Measurements from ENCODE around the gene SULT1A3. TPM values are rescaled to one million over a fixed set of nuclear protein-coding genes. Genes with fewer than 3 reads are reported as not detected.
"Not testable (repeated sequence)": the region's sequence is repeated elsewhere in the genome, so short reads cannot be mapped to it uniquely, and the experiment has no call there.

SULT1A3 gene
- 10 to 100 TPM; 72.3 to 92.6 TPM for total RNA-seq
- long read RNA-seq, transcript SULT1A3-201 (8 exons, 1,097 nt), result major isoform, 28 of 32 reads
- long read RNA-seq, partial matches to known transcripts, result 0 of 32 reads
- long read RNA-seq, other reads (novel, unspliced or antisense), result 3 of 32 reads

DNA sequence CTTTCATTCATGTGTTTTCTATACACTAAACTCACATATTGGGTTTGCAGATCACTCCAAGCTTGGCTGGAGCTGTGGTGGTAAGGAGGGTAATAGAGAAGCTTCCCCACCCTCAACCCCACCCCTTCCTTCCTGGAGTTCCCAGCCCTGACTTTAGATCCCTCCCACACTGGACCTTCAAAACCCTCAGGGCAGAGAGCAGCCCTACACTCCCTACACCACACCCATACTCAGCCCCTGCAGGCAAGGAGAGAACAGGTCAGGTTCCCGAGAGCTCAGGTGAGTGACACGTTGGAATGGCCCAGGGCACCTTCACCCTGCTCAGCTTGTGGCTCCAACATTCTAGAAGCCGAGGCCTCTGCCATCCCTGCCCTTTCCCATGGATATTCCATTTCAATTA, at the start of gene SULT1A3:
TSS of gene SULT1A3 (plus strand) at position 207 of the 400 bp plus-strand sequence. CDS start 1,474 bp downstream, outside the sequence.
- DNase-seq; intact Hi-C loops (cut with DNase I, micrococcal nuclease): not testable (repeated sequence)
- ATAC-seq, result peak; percentile 73

DNA sequence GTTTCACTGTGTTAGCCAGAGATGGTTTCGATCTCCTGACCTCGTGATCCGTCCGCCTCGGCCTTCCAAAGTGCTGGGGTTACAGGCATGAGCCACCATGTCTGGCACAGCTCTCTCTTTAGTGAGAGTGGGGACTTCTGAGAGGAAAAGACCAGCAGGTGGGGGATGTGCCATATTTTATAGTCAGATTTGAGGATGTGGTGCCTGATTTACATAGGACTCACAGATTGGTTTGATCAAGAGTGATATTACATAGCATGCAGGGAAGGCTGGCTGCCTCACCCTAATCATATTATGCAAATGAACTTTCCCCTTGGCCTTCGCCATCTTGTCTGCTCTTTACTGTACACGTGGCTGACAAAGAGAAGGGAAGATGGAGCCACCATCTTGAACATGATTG, 48.0 kb upstream of the SULT1A3 start:
- DNase-seq (no peak), ATAC-seq (no peak)
- intact Hi-C loops (cut with DNase I, micrococcal nuclease), result no loop called here

DNA sequence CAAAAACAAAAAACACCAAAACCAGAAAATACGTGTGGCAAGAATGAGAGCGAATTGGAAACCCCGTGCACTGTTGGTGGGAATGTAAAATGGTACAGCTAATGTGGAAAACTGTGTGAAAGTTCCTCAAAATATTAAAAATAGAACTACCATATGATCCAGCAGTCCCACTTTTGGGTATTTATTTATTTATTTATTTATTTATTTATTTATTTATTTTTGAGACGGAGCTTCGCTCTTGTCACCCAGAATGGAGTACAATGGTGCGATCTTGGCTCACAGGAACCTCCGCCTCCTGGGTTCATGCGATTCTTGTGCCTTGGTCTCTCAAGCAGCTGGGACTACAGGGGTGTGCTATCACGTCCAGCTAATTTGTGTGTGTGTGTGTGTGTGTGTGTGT, 46.5 kb upstream of the SULT1A3 start:
- DNase-seq (no peak), ATAC-seq (no peak)
- intact Hi-C loops (cut with DNase I, micrococcal nuclease), result no loop called here

DNA sequence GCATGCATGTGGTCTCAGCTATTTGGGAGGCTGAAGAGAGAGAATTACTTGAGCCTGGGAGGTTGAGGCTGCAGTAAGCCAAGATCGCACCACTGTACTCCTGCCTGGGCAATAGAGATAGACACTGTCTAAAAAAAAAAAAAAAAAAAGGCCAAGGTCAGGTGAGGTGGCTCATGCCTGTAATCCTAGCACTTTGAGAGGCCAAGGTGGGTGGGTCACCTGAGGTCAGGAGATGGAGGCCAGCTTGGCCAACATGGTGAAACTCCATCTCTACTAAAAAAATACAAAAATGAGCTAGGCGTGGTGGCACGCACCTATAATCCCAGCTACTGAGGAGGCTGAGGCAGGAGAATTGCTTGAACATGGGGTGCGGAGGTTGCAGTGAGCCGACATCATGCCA, 43.9 kb upstream of the SULT1A3 start:
- DNase-seq, result no peak
- intact Hi-C loops (cut with DNase I, micrococcal nuclease), result no loop called here
- no peak for ATAC-seq

DNA sequence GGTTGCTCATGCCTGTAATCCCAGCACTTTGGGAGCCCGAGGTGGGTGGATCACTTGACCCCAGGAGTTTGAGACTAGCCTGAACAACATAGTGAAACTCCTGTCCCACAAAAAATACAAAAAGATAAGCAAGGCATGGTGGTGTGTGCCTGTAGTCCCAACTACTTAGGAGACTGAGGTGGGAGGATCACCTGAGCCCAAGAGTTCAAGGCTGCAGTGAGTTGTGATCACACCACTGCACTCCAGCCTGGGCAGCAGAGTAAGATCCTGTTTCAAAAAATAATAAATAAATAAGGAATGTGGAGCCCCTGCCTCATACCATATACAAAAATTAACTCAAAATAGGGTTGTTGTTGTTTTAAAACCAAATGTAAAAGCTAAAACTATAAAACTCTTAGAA, 41.8 kb upstream of the SULT1A3 start:
- intact Hi-C loops (cut with DNase I, micrococcal nuclease), result no loop called here
- DNase-seq (no peak), ATAC-seq (no peak)

DNA sequence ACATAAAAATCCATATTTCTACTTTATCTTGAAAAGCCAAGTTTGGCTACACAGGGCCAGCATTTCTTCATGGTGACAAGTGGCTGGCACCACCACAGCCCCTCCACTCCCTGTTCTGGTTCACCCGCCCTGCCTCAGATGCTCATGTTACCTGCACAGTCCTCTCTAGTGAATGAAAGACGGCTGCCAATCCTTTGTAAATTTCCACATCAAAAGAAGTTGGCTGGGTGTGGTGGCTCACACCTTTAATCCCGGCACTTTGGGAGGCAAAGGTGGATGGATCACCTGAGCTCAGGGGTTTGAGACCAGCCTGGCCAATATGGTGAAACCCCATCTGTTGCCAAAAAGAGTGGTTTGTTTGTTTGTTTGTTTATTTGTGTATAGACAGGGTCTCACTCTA, 35.5 kb upstream of the SULT1A3 start:
- no peak for DNase-seq
- intact Hi-C loops (cut with DNase I, micrococcal nuclease), result no loop called here
- no peak for ATAC-seq

DNA sequence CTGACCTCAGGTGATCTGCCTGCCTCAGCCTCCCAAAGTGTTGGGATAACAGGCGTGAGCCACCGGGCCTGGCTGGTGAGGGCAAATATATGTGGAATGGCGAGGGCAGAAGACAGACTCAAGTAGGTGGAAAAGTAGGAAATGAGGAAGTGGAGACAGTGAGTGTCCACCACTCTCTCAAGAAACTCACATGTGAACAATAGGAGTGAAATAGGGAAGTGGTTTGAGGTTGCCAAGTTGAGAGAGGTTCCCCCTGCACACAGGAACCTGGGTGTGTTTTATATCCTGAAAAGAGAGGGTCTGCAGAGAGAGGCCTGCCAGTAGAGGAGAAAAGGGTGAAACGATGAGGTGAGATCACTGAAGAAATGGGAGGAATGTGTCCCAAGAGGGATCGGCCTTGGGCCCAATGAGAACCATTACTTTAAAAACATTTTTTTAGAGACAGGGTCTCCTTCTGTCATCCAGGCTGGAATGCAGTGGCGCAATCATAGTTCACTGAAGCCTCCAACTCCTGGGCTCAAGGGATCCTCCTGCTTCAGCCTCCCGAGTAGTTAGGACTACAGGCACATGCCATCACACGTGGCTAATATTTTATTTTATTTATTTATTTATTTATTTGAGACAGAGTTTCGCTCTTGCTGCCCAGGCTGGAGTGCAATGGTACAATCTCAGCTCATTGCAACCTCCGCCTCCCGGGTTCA, 32.7 kb upstream of the SULT1A3 start:
- DNase-seq (no peak), ATAC-seq (peak; percentile 36)
- intact Hi-C loops (cut with DNase I, micrococcal nuclease), result no loop called here

DNA sequence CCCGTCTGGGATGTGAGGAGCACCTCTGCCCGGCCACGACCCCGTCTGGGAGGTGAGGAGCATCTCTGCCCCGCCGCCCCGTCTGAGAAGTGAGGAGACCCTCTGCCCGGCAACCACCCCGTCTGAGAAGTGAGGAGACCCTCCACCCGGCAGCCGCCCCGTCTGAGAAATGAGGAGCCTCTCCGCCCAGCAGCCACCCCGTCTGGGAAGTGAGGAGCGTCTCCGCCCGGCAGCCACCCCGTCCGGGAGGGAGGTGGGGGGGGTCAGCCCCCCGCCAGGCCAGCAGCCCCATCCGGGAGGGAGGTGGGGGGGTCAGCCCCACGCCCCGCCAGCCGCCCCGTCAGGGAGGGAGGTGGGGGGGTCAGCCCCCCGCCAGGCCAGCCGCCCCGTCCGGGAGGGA, 30.3 kb upstream of the SULT1A3 start:
- ATAC-seq; intact Hi-C loops (cut with DNase I, micrococcal nuclease); DNase-seq: not testable (repeated sequence)

DNA sequence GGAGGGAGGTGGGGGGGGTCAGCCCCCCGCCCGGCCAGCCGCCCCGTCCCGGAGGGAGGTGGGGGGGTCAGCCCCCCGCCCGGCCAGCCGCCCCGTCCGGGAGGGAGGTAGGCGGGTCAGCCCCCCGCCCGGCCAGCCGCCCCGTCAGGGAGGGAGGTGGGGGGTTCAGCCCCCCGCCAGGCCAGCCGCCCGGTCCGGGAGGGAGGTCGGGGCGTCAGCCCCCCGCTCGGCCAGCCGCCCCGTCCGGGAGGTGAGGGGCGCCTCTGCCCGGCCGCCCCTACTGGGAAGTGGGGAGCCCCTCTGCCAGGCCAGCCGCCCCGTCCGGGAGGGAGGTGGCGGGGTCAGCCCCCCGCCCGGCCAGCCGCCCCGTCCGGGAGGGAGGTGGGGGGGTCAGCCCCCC, 29.6 kb upstream of the SULT1A3 start:
- intact Hi-C loops (cut with DNase I, micrococcal nuclease); ATAC-seq; DNase-seq: not testable (repeated sequence)

DNA sequence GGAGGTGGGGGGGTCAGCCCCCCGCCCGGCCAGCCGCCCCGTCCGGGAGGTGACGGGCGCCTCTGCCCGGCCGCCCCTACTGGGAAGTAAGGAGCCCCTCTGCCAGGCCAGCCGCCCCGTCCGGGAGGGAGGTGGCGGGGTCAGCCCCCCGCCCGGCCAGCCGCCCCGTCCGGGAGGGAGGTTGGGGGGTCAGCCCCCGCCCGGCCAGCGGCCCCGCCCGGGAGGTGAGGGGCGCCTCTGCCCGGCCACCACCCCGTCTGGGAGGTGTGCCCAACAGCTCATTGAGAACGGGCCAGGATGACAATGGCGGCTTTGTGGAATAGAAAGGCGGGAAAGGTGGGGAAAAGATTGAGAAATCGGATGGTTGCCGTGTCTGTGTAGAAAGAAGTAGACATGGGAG, 28.9 kb upstream of the SULT1A3 start:
- DNase-seq; intact Hi-C loops (cut with DNase I, micrococcal nuclease); ATAC-seq: not testable (repeated sequence)

DNA sequence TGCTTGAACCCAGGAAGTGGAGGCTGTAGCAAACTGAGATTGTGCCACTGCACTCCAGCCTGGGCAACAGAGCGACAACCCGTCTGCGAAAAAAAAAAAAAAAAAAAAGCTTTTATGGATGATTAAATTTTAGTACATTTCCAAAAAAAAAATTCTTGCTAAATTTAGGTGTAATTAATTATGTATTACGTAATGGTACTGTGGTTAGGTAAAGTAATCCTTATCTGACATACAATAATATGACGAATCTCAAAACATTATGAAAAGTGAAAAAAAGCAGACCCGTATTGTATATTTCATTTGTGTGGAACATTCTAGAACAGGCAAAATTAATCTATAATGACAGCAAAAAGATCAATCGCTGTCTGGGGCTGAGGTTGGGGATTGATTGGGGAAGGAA, 26.0 kb upstream of the SULT1A3 start:
- ATAC-seq, result no peak
- DNase-seq, result no peak
- intact Hi-C loops (cut with DNase I, micrococcal nuclease), result no loop called here

DNA sequence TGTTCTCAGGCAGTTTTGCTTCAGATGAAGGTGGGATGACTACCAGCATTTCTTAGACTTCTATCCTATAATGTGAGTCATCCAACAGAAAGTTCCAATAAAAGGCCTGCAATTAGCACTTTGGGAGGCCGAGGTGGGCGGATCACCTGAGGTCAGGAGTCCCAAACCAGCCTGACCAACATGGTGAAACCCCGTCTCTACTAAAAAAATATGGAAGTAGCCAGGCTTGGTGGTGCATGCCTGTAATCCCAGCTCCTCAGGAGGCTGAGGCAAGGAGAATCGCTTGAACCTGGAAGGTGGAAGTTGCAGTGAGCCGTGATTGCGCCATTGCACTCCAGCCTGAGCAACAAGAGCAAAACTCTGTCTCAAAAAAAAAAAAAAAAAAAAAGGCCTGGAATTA, 22.2 kb upstream of the SULT1A3 start:
- intact Hi-C loops (cut with DNase I, micrococcal nuclease); DNase-seq; ATAC-seq: not testable (repeated sequence)

DNA sequence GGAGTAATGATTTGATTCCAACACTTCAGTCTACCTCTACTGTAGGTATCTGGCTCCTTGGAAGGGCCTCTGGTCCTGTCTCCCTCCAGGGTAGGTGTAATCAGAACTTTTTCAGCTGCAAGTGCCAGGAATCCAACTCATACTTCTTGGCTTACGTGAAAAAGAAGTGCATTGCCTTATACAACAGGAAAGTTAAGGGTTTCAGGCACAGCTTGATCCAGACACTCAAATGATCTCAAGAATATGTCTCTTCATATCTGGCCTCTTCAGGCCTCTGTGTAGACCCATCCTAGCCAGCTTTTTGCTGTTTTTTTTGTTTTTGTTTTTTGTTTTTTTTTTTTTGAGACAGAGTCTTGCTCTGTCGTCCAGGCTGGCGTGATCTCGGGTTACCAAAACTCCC, 19.9 kb upstream of the SULT1A3 start:
- no peak for DNase-seq
- ATAC-seq, result no peak
- intact Hi-C loops (cut with DNase I, micrococcal nuclease), result no loop called here

DNA sequence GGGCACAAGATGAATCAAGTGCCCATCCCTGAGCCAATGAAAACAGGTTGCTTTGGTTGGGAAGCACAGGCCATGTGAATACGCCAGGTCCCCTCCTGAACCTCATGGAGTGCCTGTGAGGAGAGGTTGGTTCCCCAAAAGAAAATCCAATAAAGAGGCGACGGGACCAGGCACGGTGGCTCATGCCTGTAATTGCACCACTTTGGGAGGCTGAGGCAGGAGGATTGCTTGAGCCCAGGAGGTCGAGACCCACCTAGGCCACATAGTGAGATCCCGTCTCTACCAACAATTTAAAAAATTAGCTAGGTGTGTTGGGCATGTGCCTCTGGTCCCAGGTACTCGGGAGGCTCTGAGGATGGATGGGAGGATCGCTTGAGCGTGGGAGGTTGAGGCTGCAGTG, 19.1 kb upstream of the SULT1A3 start:
- ATAC-seq (no peak), DNase-seq (no peak)
- intact Hi-C loops (cut with DNase I, micrococcal nuclease), result no loop called here

DNA sequence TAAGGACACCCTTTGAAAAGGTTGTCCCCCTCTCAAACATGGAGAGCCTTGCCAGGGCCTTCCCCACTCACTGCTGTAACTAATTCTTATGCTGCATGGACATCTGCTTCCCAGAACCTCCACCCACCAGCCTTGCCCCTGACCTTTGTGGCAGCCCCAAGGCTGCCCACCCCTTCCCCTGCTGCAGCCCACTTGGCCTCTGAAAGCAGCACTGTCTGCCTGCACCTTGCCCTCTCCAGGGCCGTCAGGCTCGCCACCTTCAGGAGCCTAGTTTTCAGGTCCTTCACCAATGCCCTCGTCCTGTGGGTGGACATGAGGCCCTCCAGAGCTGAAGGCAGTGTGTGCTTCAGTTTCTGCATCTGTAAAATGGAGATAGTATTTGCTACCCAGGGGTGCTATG, 18.3 kb upstream of the SULT1A3 start:
- intact Hi-C loops (cut with DNase I, micrococcal nuclease), result no loop called here
- DNase-seq (no peak), ATAC-seq (no peak)

DNA sequence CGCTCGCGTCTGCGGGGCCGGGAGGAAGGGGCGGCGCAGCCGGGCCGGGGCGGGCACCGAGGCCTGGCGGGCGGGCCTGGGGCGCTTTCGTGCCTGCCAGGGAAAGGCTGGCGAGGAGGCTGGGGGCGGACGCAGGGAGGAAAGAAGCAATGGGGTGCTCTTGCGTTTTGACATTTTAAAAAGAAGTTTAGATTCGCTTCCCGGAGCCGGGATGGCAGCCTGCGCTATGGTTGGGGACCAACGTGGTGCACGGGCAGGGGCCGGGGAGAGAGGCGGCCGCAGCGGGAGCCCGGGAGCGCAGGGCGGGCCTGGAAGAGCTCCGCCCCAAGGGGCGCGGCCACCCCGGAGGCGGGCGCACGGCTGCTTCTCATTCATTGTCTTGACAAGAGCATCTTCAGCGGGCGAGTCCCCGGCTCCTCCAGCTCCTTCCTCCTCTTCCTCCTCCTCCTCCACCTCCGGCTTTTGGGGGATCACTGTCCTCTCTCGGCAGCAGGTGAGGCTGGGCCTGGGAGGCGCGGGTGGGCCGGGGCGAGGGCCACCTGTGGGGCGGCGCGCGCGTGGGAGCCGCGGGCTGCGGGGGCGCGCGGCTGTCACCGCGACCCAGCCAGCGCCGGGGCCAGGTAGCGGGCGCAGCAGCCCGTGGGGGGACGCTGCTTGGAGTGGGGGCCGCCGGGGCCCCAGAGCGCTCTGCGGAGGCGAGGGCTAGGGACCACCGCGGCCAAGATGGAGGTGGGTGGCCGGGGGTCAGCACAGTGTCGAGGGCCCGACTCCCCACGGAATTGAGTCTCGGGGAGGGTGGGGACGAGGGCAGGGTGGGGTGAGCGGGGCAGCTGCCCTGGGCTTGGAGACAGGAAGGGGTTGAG, 15.6 kb upstream of the SULT1A3 start, which contains the start of gene CORO1A:
TSS of gene CORO1A (plus strand) at position 370 of the 863 bp plus-strand sequence. CDS start 1,608 bp downstream, outside the sequence.
- ATAC-seq (peak; percentile 75), DNase-seq (peak; percentile 85 to 92)
- intact Hi-C loops (cut with DNase I, micrococcal nuclease), result no loop called here

DNA sequence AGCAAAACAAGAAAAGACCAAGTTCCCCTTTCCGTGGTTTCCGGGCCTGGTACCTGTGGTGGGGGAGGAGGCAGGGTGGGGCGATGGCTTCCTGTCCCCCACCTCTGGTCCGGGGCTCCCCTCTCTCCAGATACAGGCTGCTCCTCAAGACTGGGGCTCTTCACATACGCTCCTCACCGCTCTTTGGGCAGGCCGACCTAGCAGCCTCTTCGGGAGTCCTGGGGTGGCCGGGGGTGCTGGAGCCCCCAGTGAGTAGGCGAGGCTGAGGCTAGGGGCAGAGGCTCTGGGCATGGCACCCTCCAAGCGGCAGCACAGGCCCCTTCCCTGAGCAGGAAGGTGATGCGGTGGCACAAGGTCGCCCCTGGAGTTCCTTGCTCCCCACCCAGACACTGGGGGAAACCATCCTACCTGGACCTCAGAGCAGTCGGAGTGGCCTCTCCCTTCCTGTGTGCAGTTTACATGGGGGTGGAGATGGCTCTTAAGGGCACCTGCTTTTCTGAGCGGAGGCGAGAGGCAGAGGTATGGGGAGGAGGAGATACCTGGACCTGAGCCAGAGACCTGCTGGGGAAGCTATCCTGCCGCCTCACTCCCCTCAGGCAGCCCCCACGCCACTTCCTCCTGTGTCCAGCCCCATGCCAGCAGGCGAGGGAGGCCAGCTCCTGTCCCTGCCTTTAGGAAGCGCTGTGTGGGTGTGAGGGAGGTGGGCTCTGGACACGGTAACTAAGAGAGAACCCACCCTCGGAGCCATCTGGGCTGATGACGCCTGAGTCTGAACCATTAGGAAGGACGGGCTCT, 14.8 kb upstream of the SULT1A3 start:
- intact Hi-C loops (cut with DNase I, micrococcal nuclease), result no loop called here
- DNase-seq (peak; percentile 61 to 68), ATAC-seq (peak; percentile 14)

DNA sequence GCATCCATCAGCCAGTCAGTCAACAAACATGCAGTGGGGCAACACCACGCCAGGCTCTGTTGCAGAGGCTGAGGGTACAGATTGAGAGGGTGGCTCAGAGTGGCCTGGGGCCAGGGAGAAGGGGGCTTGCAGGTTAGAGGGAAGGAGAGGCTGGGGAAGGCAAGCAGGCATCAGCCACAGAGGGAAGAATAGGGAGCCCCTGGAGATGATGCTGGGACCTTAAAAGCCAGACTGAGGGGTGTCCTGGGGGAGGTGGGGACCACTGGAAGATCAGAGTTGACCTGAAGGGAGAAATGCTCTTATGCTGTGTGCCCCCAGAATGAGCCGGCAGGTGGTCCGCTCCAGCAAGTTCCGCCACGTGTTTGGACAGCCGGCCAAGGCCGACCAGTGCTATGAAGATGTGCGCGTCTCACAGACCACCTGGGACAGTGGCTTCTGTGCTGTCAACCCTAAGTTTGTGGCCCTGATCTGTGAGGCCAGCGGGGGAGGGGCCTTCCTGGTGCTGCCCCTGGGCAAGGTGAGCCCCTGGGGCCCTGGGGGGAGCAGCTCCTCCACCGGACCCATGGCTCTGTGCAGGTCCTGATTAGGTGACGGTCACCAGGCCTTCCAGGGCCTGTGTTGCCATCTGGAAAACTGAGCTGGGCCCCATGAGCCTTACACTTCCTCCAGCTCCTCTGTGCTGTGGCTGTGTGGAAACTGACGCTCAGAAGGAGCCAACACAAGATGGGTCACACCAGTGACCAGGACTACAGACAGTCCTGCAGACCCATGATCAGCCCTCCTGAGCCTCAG, 14.0 kb upstream of the SULT1A3 start:
- no peak for ATAC-seq
- intact Hi-C loops (cut with DNase I, micrococcal nuclease), result no loop called here
- DNase-seq, result peak; percentile 32 to 44

Data from left colon (tissue), 2 donors.